ENCODE data around the gene HPGDS. TPM values are rescaled to one million over a fixed set of nuclear protein-coding genes. Genes with fewer than 3 reads are reported as not detected.

Gene HPGDS
- not detected in 2 replicates for total RNA-seq

GRCh38 chr4:94342694-94343093 lies at the start of gene HPGDS:
Gene HPGDS, minus strand, starts transcription at chr4:94342836. Its CDS starts 8,207 bp downstream, at chr4:94334629.

Other genes with a start within 250 kb of the HPGDS start
- 32.7 and 35.6 TPM in 2 replicates for gene SMARCAD1, start 135.0 kb downstream of the HPGDS start, total RNA-seq
- gene PDLIM5, start 109.1 kb upstream of the HPGDS start, total RNA-seq, result 76.8 and 107 TPM in 2 replicates

All from subcutaneous preadipocyte (primary cell).